GM21423 (cell line): ENCODE measurements around the gene TMEM60.

ENCODE experiments used
- ATAC-seq: cut with Tn5 transposase; IDR thresholded peaks from one replicate; pipeline ENCODE4 v1.9.1; 2021; ENCODE audit warnings: mild to moderate bottlenecking, moderate library complexity; ENCODE audit not compliant: unreplicated experiment

Gene TMEM60

DNA sequence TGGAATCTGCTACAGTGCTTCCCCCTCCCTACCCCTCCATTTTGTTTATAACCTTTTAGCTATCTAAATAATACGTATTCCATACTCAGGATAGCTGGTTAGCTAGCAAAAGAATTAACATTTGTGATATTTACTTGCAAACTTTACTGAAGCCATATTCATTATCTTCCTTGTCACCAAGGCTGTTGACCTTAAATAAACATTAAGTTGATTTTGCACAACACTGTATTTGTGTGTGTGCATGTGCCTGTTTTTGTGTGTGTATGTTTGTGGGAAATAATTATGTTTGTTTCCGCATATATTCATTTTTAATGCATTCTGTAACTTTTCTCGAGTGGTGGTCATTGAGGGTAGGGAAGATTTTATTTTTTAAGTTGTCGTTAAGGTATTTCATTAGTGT, 15.9 kb downstream of the TMEM60 start:
- no peak for ATAC-seq

DNA sequence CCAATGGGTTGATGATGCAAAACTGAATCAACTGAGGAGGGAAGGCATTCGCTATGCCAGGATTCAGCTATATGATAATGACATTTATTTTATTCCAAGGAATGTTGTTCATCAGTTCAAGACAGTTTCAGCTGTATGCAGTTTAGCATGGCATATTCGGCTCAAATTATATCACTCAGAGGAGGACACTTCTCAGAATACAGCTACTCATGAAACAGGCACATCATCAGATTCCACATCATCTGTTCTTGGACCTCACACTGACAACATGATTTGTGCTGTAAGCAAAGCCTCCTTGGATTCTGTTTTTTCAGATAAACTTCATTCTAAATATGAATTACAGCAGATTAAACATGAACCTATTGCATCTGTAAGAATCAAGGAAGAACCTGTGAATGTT, 19.7 kb downstream of the TMEM60 start:
- no peak for ATAC-seq

DNA sequence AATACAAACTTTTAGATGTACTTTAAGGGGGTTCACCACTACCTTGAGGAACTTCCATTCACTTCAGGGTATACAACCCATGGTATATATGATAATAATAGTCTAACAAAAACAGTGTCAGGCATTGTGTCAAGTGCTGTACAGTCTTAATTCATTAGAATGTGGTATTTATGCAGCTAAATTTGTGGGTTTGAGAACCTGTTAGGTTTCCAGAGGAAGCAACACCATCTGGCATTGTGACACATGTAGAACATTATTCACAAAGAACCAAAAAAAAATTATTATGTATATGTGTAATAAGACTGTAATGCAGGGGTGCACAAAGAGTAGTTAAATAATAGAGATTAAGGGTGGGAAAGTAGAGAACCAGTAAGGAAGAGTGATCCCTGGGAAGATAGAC, 26.3 kb downstream of the TMEM60 start:
- no peak for ATAC-seq

DNA sequence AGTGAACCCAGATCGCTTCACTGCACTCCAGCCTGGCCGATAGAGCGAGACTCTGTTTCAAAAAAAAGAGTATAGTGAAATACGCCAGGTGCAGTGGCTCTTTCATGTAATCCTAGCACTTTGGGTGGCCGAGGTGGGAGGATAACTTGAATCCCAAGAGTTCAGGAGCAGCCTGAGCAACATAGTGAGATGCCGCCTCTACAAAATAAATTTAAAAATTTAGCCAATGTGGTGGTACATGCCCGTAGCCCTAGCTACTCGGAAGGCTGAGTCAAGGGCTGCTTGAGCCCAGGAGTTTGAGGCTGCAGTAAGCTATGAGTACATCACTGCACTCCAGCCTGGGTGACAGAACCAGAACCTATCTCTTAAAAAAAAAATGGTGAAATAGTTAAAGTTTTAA, 27.9 kb downstream of the TMEM60 start:
- ATAC-seq, result no peak

DNA sequence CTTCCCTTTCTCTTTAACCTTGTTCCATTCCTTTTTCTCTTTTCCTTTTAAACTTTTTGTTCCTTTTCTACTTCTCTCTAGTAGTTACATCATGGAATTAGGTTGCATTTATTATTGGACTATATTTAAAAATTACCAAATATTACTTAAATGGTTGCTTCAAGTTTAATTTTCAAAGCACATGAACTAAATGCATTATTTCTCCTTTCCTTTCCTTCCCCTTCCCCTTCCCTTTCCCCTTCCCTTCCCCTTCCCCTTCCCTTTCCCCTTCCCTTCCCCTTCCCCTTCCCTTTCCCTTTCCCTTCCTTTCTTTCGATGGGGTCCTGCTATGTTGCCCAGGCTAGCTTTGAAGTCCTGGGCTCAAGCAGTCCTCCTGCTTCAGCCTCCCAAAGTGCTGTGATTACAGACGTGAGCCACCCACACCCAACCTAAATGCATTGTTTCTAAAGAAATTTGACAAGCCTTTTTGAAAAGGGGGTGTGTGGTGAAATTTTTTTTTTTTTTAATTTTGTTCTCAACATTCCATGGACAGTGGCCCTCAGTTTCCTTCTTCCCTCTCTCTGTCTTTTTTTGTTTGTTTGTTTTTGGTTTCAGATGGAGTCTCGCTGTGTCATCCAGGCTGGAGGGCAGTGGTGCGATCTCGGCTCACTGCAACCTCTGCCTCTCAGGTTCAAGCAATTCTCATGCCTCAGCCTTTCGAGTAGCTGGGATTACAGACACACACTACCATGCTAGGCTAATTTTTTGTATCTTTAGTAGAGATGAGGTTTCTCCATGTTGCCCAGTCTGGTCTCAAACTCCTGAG, 31.2 kb downstream of the TMEM60 start:
- ATAC-seq, result no peak

DNA sequence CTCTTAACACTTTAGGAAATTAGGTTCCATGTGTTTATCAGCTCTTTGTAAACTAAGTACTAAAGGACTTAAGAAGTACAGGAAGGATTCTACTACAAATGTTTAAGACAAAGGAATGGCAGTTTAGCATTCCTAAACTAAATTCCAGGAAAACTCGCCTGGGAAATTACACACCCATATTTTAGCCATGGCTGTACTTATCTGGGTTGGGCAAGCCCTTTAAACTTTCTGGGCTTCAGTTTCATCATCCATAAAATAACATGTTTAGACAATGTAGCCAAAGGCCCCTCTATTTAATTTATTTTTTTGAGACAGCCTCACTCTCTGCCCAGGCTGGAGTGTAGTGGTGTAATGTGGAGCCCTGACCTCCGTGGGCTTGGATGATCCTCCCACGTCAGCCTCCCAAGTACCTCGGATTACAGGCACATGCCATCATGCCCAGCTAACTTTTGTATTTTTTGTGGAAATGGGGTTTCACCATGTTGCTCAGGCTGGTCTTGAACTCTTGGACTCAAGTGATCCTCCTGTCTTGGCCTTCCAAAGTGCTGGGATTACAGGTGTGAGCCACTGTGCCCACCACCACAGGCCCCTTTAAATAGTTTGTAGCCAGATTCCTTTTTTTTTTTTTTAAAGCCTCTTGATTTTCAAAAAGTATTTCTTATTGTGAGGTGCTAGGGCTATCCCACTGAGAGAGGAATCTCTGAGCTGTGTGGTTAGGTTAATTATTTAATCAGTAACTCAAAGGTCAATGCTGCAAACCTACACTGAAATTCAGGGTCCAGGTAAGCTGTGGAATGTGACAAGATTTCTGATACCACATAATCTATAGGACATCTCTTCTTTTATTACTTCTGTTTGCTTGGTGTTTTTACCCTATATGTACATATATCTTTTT, 32.1 kb downstream of the TMEM60 start:
- no peak for ATAC-seq

DNA sequence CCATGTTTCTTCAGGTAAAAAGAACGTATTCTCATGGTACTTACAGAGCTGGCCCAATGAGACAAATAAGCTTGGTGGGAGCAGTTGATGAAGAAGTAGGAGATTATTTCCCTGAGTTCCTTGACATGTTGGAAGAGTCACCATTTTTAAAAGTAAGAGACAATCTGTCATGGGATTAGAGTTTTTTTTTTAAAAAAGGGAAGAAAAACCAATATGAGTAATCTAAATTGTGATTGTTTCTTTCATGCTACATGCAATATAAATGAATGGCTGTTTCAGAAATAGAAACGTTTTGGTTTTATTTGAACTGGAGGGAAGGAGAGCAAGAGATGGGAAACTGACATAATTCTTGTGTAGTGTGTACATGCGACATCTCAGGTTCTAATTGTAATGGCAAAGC, 32.8 kb downstream of the TMEM60 start:
- ATAC-seq, result no peak

DNA sequence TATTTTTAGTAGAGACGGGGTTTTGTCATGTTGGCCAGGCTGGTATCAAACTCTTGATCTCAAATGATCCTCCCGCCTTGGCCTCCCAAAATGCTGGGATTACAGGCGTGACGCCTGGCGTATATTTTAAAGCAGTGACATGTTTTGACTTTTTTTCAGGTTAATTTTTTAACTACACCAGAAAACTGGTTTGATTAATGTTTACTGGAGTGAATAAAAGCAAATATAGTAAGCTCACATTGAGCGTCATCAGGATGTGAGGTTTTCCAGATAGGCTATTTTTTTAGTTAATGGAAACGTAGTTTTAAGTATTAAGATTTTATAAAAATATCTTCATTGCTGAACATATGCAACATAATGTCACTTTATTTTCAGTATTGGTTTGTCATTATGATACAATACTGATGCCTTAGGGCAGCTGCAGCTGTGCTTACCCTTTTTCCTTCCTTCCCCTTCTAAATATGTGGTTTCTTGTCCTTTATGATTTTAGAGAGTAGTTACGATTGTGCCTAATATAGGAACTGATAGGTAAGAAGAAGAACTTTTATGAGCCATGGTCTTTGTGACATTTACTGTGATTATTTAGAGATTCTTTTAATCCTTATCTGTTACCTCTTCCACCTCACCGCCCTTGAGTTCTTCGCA, 37.3 kb downstream of the TMEM60 start:
- ATAC-seq, result no peak

DNA sequence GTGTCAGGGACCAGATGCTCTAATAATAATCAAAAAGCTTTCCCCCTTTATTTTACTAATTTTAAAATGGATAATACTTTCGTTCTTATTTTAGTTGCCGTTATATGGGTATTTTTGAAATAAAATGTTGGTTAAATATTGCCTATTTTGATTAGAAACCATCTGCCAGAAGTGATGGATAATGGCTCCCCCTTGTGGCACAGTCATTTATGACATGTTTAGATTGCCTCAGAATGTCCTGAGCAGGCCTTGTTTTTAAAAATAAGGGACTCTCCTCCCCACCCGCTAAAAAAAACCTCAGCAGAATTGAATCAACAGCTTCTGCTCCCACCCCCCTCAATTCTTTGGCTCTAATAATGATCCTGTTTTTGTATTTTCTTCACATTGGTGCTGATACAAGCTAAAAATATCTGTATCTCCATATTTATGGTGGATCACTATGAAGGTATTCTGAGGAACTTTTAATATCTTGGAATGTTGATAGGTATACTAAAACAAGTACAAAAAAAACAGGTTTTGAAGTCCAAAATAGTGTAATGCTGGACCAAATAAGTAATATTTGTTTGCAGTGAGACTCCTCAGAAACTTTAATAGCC, 38.8 kb downstream of the TMEM60 start:
- ATAC-seq, result no peak

DNA sequence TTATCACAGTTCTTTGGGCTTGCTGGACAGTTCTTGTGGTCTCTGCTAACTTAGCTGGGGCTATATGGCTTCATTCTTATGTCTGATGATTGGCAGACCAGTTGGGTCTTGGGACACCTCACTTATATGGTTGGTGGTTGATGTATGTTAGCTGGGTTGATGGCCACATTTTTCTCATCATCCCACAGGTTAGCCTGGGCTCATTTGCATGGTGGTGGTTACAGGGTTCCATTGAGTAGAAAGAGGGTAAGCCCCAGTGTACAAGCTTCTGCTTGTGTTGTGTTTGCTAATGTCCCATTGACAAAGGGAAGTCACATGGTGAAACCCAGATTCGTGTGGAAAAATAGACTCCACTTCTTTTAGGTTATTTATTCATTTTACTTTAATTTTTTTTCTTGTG, 40.6 kb downstream of the TMEM60 start:
- peak; percentile 93 for ATAC-seq

DNA sequence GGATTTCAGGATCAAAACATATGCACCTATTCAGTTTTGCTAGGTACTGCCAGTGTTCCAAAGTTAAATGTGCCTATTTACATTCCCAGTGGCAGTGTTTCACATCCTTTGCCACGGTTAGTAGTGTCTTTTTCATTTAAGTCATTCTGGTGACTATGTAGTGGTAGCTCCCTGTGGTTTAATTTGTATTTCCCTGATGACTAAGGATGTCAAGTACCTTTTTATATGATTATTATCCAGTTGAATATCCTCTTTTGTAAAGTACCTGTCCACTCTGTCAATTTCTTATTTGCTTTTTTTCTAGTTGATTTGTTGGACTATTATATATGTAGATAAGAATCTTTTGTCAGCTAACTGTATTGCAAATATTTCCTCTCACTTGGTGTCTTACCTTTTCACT, 45.1 kb downstream of the TMEM60 start:
- ATAC-seq, result no peak

DNA sequence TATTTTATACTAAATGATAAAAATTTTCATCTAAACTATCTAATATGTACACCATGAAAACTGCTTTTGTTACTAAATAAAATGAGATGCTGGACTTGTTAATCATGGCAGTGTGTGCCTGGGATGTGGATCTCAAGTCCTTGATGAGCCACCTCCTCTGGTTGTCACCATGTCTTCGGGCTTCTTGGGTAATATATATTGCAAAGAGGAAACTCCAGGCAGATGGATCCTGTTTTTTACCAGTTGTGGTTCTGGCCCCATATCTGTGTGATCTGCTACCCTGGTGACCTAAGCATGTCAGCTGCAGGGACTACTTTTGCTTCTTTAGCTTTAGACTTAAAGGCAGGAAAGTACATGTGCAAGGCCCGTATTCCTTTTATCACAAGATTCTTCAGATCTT, 46.2 kb downstream of the TMEM60 start:
- ATAC-seq, result no peak

DNA sequence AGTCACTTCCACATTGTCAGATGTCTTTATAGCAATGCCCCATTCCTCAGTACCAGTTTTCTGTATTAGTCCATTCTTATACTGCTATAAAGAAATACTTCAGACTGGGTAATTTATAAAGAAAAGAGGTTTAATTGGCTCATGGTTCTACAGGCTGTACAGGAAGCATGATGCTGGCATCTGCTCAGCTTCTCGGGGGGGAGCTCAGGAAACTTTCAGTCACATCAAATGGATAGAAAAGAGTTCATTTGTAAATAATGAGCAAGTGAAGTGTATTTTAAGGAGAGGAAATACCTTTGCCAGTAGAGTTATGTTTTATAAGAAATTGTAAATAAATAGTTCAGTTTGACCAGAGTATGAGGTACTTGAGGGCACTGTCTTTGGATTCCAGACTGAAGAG, 50.5 kb downstream of the TMEM60 start:
- no peak for ATAC-seq

DNA sequence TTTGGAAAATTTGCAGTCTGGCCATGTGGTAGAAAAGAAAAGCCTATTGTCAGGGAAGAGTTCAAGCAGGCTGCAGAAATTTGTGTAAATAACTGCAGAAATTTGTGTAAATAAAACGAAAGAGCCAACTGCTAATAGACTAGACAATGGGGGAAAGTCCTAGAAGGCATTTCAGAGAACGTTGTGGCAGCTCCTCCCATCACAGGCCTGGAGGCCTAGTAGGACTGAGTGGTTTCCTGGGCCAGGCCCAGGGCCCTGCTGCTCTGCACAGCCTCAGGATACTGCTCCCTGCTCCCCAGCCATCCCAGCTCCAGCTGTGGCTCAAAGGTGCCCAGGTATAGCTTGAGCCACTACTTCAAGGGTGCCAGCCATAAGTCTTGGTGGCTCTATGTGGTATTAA, 51.1 kb downstream of the TMEM60 start:
- ATAC-seq, result no peak

DNA sequence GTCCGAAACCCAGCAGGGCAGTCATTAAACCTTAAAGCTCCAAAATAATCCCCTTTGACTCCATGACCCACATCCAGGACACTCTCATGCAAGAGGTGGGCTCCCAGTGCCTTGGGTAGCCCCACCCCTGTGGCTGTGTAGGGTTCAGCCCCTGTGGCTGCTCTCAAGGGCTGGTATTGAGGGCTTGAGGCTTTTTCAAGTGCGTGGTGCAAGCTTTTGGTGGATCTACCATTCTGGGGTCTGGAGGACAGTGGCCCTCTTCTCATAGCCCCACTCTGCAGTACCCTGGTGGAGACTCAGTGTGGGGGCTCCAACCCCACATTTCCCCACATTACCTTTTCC, 51.4 kb downstream of the TMEM60 start:
- no peak for ATAC-seq

DNA sequence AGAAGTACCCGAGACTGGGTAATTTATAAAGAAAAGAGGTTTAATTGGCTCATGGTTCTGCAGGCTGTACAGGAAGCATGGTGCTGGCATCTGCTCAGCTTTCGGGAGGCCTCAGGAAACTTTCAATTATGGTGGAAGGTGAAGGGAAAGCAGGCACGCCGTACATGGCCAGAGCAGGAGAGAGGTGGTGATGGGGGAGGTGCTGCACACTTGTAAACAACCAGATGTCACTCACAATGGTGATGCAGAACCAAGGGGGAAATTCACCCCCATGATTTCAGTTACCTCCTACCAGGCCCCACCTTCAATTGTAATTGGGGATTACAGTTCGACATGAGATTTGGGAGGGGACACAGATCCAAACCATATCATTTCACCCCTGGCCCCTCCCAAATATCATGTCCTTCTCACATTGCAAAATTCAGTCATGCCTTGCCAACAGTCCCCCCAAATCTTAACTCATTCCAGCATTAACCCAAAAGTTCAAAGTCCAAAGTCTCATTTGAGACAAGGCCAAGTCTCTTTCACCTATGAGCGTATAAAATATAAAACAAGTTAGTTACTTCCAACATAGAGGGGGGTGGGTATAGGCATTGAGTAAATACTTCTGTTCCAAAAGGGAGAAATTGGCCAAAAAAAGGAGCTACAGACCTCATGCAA, 51.9 kb downstream of the TMEM60 start:
- ATAC-seq, result no peak

DNA sequence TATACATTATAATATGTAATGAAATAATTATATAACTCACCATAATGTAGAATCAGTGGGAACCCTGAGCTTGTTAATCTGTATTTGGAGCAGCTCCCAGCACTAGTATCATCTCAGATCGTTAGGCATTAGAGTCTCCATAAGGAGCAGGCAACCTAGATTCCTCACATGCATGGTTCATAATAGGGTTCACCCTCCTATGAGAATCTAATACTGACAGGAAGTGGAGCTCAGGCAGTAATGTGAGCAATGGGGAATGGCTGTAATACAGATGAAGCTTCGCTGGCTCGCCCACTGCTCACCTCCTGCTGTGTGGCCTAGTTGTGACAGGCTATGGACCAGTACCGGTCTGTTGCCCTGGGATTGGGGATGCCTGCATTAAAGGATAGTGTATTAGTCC, 52.5 kb downstream of the TMEM60 start:
- ATAC-seq, result no peak
